Transverse colon (tissue), 4 donors: ENCODE data around the gene RECK. TPM values are rescaled to one million over a fixed set of nuclear protein-coding genes. Genes with fewer than 3 reads are reported as not detected.
"Not testable (repeated sequence)": the region's sequence is repeated elsewhere in the genome, so short reads cannot be mapped to it uniquely, and the experiment has no call there.

ENCODE experiments used
- DNase-seq: peaks from one replicate; pipeline ENCODE4 v3.0.0-alpha.2; 2019
- H3K27ac ChIP-seq, 4 donors: fragments of 200-600 bp; sonication (generic); 2 replicates each; pipeline ENCODE4 v1.5.1; 2016 to 2018; ENCODE audit warnings: inconsistent platforms in 4 of 4
- H3K27me3 ChIP-seq: fragments of 200-600 bp; sonication (generic); 2 replicates; pipeline ENCODE4 v1.5.1; 2017; ENCODE audit warnings: inconsistent platforms
- H3K36me3 ChIP-seq, 4 donors: fragments of 200-600 bp; sonication (generic); 2 replicates each; pipeline ENCODE4 v1.5.1; 2017 to 2019; ENCODE audit warnings: inconsistent platforms in 4 of 4
- H3K4me1 ChIP-seq, 4 donors: fragments of 200-600 bp; sonication (generic); 2 replicates each; pipeline ENCODE4 v1.5.1; 2017 to 2020; ENCODE audit warnings: inconsistent platforms in 4 of 4
- H3K4me3 ChIP-seq, 4 donors: fragments of 200-600 bp; sonication (generic); 1 replicate in 1 of 4; 2 replicates in 3 of 4; pipeline versions ENCODE4 v1.5.1 to v1.6.1; 2017 to 2019; ENCODE audit warnings: inconsistent platforms in 4 of 4
- H3K9me3 ChIP-seq, 2 donors: fragments of 200-600 bp; sonication (generic); 2 replicates each; pipeline ENCODE4 v1.5.1; 2017 to 2019; ENCODE audit warnings: inconsistent platforms in 2 of 2
- CTCF ChIP-seq, 5 experiments: fragments of 200-600 bp in 3 of 5; fragments of 450-650 bp in 2 of 5; sonication (generic) in 3 of 5; IDR thresholded peaks; 1 replicate in 2 of 5; 2 replicates in 3 of 5; pipeline ENCODE4 v1.5.1; 2016 to 2017; ENCODE audit warnings: antibody characterized with exemption in 5 of 5, inconsistent platforms in 3 of 5, mild to moderate bottlenecking in 2 of 5, moderate library complexity in 1 of 5
- EP300 ChIP-seq: sonication (generic); formaldehyde crosslinking; IDR thresholded peaks from one replicate; pipeline ENCODE4 v1.6.1; 2017; ENCODE audit warnings: antibody characterized with exemption, low read depth
- POLR2A ChIP-seq: fragments of 450-650 bp; IDR thresholded peaks from one replicate; pipeline ENCODE4 v1.6.1; 2016; ENCODE audit warnings: antibody characterized with exemption, mild to moderate bottlenecking, moderate library complexity
- POLR2AphosphoS5 ChIP-seq, 3 donors: sonication (generic); formaldehyde crosslinking; IDR thresholded peaks; one replicate each; pipeline ENCODE4 v1.6.1; 2016; ENCODE audit warnings: antibody characterized with exemption in 3 of 3
- WGBS, 2 donors: methylation state at CpG; one replicate each; pipeline ENCODE4 v1.1.5; 2018; ENCODE audit warnings: low coverage in 1 of 2; 5-methylcytosine and 5-hydroxymethylcytosine counted together
- in situ Hi-C, 4 donors: fragments of 200-750 bp; cut with MboI; loops; one replicate each; pipeline versions ENCODE4 v1.15.0 to v1.15.1; 2017; ENCODE audit warnings: low sequenced_read_pairs in 3 of 4, low pct_ligation_motif_present in 1 of 4, low pct_unique_long_range_greater_than_20kb in 1 of 4
- intact Hi-C: fragments of 100-400 bp; cut with DNase I; formaldehyde crosslinking; loops from one replicate; pipeline ENCODE4 v1.15.1; 2023; ENCODE audit warnings: low total_unique reads
- total RNA-seq, 4 donors: library from RNA; depleted of rRNA; stranded (reverse); fragments of >200 nt; gene quantifications; one replicate each; pipeline ENCODE4 v1.1.0, GENCODE V29; 2016

Gene RECK
- total RNA-seq, 4 donors from 2014 or later: 1.5 to 30.3 (median 6.0) TPM

GRCh38 chr9:36082931-36083330, 46.2 kb downstream of the RECK start:
- in situ Hi-C loops (no loop called here), intact Hi-C loops (no loop called here)
- no peak for TF ChIP-seq EP300
- TF ChIP-seq POLR2AphosphoS5 (IDR thresholded peaks at IDR 0.05): no peak
- TF ChIP-seq CTCF (IDR thresholded peaks at IDR 0.05): no peak
- TF ChIP-seq POLR2A: no peak
- H3K4me3 ChIP-seq: no peak overlapping the region
- H3K27ac ChIP-seq: no peak overlapping the region
- WGBS, 2 donors: 54 to 65% methylated on average over 5 of the region's 5 CpGs
- H3K27me3 ChIP-seq: no peaks in the 10 kb centered on the region
- no peaks in the 10 kb centered on the region for H3K9me3 ChIP-seq
- H3K4me1 ChIP-seq: no peaks in the 10 kb centered on the region
- DNase-seq: no peak
- H3K36me3 ChIP-seq: no peaks in the 10 kb centered on the region

DNA sequence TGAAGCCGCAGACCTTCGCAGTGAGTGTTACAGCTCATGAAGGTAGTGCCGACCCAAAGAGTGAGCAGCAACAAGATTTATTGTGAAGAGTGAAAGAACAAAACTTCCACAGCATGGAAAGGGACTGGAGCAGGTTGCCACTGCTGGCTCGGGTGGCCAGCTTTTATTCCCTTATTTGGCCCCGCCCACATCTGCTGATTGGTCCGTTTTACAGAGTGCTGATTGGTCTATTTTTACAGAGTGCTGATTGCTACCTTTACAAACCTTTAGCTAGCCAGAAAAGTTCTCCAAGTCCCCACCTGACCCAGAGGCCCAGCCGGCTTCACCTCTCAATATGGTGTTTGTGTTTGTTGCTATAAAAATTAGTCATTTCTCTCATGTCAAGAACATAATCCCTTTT, 49.7 kb downstream of the RECK start:
- intact Hi-C loops (no loop called here), in situ Hi-C loops (no loop called here)
- TF ChIP-seq CTCF (IDR thresholded peaks at IDR 0.05) (no peak), POLR2AphosphoS5 (IDR thresholded peaks at IDR 0.05) (no peak), POLR2A (no peak), EP300 (no peak)
- DNase-seq: no peak
- Histone ChIP-seq H3K36me3 (no peaks in the 10 kb centered on the region), H3K27ac (no peak overlapping the region), H3K4me3 (no peak overlapping the region), H3K4me1 (peaks cover 2 to 15% (median 6%) of the 10 kb centered on the region in 4 donors), H3K9me3 (no peaks in the 10 kb centered on the region), H3K27me3 (no peaks in the 10 kb centered on the region)
- 89 to 91% methylated on average over 3 to 7 of the region's 7 CpGs for WGBS, 2 donors

DNA sequence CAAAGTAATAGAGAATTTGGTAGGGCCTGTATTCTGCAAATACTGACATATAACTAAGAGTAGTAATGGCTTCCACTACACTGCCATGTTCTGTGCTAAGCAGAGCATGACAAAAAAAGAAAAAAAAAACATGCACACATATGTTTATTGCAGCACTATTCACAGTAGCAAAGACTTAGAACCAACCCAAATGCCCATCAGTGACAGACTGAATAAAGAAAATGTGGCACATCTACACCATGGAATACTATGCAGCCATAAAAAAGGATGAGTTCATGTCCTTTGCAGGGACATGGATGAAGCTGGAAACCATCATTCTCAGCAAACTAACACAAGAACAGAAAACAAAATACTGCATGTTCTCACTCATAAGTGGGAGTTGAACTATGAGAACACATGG, 50.3 kb downstream of the RECK start:
- H3K27ac ChIP-seq, H3K4me3 ChIP-seq, in situ Hi-C loops, H3K9me3 ChIP-seq, H3K27me3 ChIP-seq, intact Hi-C loops, DNase-seq, H3K36me3 ChIP-seq: not testable (repeated sequence)
- peaks cover 2 to 21% (median 11%) of the 10 kb centered on the region in 4 donors for H3K4me1 ChIP-seq

- intact Hi-C loops (no loop called here), in situ Hi-C loops (no loop called here)
- Histone ChIP-seq H3K27me3 (no peaks in the 10 kb centered on the region), H3K36me3 (no peaks in the 10 kb centered on the region), H3K9me3 (no peaks in the 10 kb centered on the region), H3K27ac (no peak overlapping the region), H3K4me1 (peaks cover 2 to 31% (median 13%) of the 10 kb centered on the region in 4 donors), H3K4me3 (no peak overlapping the region)
- TF ChIP-seq CTCF (IDR thresholded peaks at IDR 0.05) (no peak), EP300 (no peak), POLR2AphosphoS5 (IDR thresholded peaks at IDR 0.05) (no peak), POLR2A (no peak)
- DNase-seq: no peak
- 91 to 96% methylated on average over 3 of the region's 3 CpGs for WGBS, 2 donors
These were observed 51.3 kb downstream of the RECK start for GRCh38 chr9:36088020-36088419.
